Loucy (cell line): Measurements from ENCODE around the gene NOL4L.

Source experiments
- H2AFZ ChIP-seq: fragments of 200-600 bp; sonication (generic); 2 replicates; pipeline ENCODE4 v1.6.0; 2016; ENCODE audit warnings: antibody characterized with exemption, mild to moderate bottlenecking, low read length, moderate library complexity
- H3F3A ChIP-seq: fragments of 200-600 bp; 2 replicates; pipeline ENCODE4 v1.6.0; 2016; ENCODE audit warnings: antibody characterized with exemption, low read depth, mild to moderate bottlenecking
- H3K27me3 ChIP-seq: fragments of 200-600 bp; sonication (generic); 2 replicates; pipeline ENCODE4 v1.6.1; 2014; ENCODE audit warnings: low read length, mild to moderate bottlenecking; ENCODE audit not compliant: insufficient read depth, poor library complexity, severe bottlenecking
- H3K36me3 ChIP-seq: fragments of 200-600 bp; sonication (generic); 2 replicates; pipeline ENCODE4 v1.6.1; 2016; ENCODE audit warnings: low read length; ENCODE audit not compliant: insufficient read depth
- H3K4me1 ChIP-seq: fragments of 200-600 bp; sonication (generic); 2 replicates; pipeline ENCODE4 v1.5.1; 2014; ENCODE audit warnings: low read length, mild to moderate bottlenecking; ENCODE audit not compliant: insufficient read depth, poor library complexity, severe bottlenecking
- H3K4me2 ChIP-seq: fragments of 200-600 bp; sonication (generic); 2 replicates; pipeline ENCODE4 v1.6.0; 2014; ENCODE audit warnings: antibody characterized with exemption, low read length, low read depth, mild to moderate bottlenecking; ENCODE audit not compliant: poor library complexity, severe bottlenecking
- H3K4me3 ChIP-seq: fragments of 200-600 bp; sonication (generic); 2 replicates; pipeline ENCODE4 v1.5.1; 2014; ENCODE audit warnings: low read length, mild to moderate bottlenecking, mixed read lengths; ENCODE audit not compliant: poor library complexity, severe bottlenecking
- H3K79me2 ChIP-seq: fragments of 200-600 bp; sonication (generic); 2 replicates; pipeline ENCODE4 v1.6.1; 2014; ENCODE audit warnings: low read length; ENCODE audit not compliant: insufficient read depth
- H3K9ac ChIP-seq: fragments of 200-600 bp; sonication (generic); 2 replicates; pipeline ENCODE4 v1.6.0; 2014; ENCODE audit warnings: mild to moderate bottlenecking, low read depth, low read length, moderate library complexity; ENCODE audit not compliant: poor library complexity, severe bottlenecking
- H3K9me2 ChIP-seq: fragments of 200-600 bp; sonication (generic); replicated peaks from 2 replicates; pipeline ENCODE4 v1.6.1; 2016; ENCODE audit warnings: low read depth, low read length, mixed read lengths
- H3K9me3 ChIP-seq: fragments of 200-600 bp; sonication (generic); 2 replicates; pipeline ENCODE4 v1.6.1; 2014; ENCODE audit warnings: mild to moderate bottlenecking, antibody characterized with exemption, low read length, low read depth; ENCODE audit not compliant: insufficient read depth
- H4K20me1 ChIP-seq: fragments of 200-600 bp; sonication (generic); 2 replicates; pipeline ENCODE4 v1.6.0; 2014; ENCODE audit warnings: antibody characterized with exemption, low read length, mild to moderate bottlenecking; ENCODE audit not compliant: insufficient read depth, poor library complexity, severe bottlenecking
- EZH2phosphoT487 ChIP-seq: fragments of 200-600 bp; IDR thresholded peaks from 2 replicates; pipeline ENCODE4 v1.6.1; 2018; ENCODE audit warnings: antibody characterized with exemption, mild to moderate bottlenecking, moderate library complexity, borderline replicate concordance
- TF ChIP-seq, protein P1 (sequence below): fragments of 200-600 bp; sonication (generic); conservative IDR thresholded peaks from 2 replicates; pipeline ENCODE4 v1.5.1; 2014; ENCODE audit warnings: mild to moderate bottlenecking, antibody characterized with exemption, low read length

The NOL4L gene

GRCh38 chr20:32455171-32455900, 129.8 kb downstream of the NOL4L start:
- H3K27me3 ChIP-seq: no peaks in the 10 kb centered on the region
- peaks cover 38% of the 10 kb centered on the region for H4K20me1 ChIP-seq
- H3K4me3 ChIP-seq: no peak overlapping the region
- H3F3A ChIP-seq: no peaks in the 10 kb centered on the region
- H3K36me3 ChIP-seq: peaks cover 85% of the 10 kb centered on the region; the same call in 1 of the 2 replicates
- H3K9ac ChIP-seq: no peak overlapping the region
- H3K4me1 ChIP-seq: peaks cover 9% of the 10 kb centered on the region
- peaks cover 40% of the 10 kb centered on the region for H3K79me2 ChIP-seq
- H3K9me3 ChIP-seq: no peaks in the 10 kb centered on the region
- TF ChIP-seq, protein P1, sequence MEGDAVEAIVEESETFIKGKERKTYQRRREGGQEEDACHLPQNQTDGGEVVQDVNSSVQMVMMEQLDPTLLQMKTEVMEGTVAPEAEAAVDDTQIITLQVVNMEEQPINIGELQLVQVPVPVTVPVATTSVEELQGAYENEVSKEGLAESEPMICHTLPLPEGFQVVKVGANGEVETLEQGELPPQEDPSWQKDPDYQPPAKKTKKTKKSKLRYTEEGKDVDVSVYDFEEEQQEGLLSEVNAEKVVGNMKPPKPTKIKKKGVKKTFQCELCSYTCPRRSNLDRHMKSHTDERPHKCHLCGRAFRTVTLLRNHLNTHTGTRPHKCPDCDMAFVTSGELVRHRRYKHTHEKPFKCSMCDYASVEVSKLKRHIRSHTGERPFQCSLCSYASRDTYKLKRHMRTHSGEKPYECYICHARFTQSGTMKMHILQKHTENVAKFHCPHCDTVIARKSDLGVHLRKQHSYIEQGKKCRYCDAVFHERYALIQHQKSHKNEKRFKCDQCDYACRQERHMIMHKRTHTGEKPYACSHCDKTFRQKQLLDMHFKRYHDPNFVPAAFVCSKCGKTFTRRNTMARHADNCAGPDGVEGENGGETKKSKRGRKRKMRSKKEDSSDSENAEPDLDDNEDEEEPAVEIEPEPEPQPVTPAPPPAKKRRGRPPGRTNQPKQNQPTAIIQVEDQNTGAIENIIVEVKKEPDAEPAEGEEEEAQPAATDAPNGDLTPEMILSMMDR: no peak
- no peak for TF ChIP-seq EZH2phosphoT487
- H2AFZ ChIP-seq: no peak overlapping the region
- no peaks in the 10 kb centered on the region for H3K9me2 ChIP-seq
- H3K4me2 ChIP-seq: no peak overlapping the region

DNA sequence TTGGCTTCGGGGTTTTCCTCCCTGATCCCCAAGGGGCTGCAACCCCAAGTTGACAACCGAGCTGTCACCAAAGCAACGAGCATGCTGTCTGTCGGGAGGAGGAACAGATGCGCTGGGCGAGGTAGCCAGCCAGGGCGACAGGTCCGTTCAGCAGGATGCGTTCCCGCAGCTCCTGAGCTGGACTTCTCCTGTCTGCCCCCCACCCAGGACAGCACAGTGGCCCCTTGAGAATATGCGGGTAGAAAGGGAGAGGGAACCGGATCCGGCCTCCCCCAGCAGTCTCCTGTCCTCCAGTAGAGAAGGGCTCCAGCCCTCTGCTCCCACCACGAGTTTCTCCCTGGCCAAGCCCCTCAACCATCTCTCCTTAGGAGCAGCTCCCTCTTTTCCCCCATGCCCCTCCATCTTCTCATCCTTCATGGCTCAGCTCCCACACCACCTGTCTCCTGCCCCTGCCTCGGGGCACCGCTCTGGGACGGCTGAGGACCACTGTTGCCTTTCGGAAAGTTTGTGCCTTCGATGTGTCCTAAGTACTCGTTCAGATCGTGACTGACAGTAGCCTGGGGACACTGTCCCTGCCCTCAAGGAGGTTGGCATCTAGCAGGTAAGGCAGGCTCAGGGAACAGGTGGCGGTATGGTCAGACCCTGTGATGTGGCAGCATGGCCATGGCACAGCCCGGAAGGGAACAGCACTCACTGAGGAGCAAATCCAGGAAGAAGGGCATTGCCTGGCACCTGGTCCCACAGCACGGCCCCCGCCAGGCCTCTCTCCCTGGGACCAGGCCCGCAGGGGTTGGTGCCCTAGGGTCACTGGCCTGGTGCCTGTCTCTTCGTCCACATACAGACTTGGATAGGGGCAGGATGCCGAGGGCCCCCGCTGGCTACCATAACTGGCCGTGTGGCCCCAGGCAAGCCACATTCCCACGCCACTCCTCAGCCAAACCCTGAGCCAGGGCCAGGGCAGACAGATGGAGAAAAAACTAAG, 130.7 kb downstream of the NOL4L start:
- Histone ChIP-seq H3K4me1 (peaks cover 9% of the 10 kb centered on the region), H3K27me3 (no peaks in the 10 kb centered on the region), H3F3A (no peaks in the 10 kb centered on the region), H3K36me3 (peaks cover 85% of the 10 kb centered on the region; the same call in 1 of the 2 replicates), H3K9ac (no peak overlapping the region), H4K20me1 (peaks cover 38% of the 10 kb centered on the region), H3K79me2 (peaks cover 32% of the 10 kb centered on the region; the same call in 1 of the 2 replicates), H3K9me3 (no peaks in the 10 kb centered on the region), H2AFZ (no peak overlapping the region), H3K9me2 (no peaks in the 10 kb centered on the region), H3K4me3 (no peak overlapping the region), H3K4me2 (no peak overlapping the region)
- TF ChIP-seq, protein P1: no peak
- TF ChIP-seq EZH2phosphoT487: no peak

DNA sequence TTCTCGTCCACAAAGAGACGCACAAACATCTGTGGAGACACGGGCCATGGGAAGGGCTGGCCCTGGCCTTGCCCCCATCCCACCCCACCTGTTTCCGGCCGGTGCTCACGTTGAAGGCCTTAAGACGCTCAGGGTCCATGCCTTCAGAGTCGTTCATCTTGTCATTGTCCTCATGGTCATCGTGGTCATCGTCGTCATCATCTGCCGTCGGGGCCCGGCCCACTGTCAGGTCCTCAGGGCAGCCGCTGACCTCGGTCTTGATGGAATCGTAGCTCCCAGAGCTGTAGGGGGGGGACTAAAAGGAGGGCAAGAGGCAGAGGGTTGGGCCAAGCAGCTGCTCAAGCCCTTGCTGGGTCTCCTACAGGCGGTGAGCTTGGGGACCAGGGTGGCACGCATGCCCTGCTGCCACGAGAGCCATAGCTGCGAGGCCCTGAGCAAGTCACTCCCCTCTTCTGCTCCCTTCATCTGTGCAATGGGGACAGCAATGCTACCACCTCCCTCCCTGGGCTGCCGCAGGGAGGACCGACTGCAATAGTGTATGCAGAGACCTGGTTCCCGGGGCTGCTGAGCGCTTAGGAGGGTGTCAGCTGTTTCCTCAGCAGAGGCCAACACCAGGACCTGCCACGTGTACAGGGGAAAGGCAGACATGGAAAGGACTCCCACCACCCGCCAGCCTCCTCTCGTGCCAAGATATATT, 131.5 kb downstream of the NOL4L start:
- Histone ChIP-seq H3K9me2 (no peaks in the 10 kb centered on the region), H2AFZ (no peak overlapping the region), H4K20me1 (peaks cover 36% of the 10 kb centered on the region), H3K4me1 (peaks cover 9% of the 10 kb centered on the region), H3K9ac (no peak overlapping the region), H3K27me3 (no peaks in the 10 kb centered on the region), H3F3A (no peaks in the 10 kb centered on the region), H3K4me3 (no peak overlapping the region), H3K9me3 (no peaks in the 10 kb centered on the region), H3K36me3 (peaks cover 87% of the 10 kb centered on the region; the same call in 1 of the 2 replicates), H3K79me2 (peaks cover 30% of the 10 kb centered on the region; the same call in 1 of the 2 replicates), H3K4me2 (no peak overlapping the region)
- TF ChIP-seq EZH2phosphoT487: no peak
- TF ChIP-seq, protein P1: no peak
